SK-MEL-5 (cell line): Measurements from ENCODE around the gene CCDC148. TPM values are rescaled to one million over a fixed set of nuclear protein-coding genes. Genes with fewer than 3 reads are reported as not detected.
A peak's percentile ranks its signal among the peaks of the same experiment; 100 is the strongest.
"Not testable (repeated sequence)": the region's sequence is repeated elsewhere in the genome, so short reads cannot be mapped to it uniquely, and the experiment has no call there.

Experiments used
- DNase-seq: peaks from one replicate; pipeline ENCODE4 v3.0.0-alpha.2; 2016; ENCODE audit warnings: low read depth, low spot score
- in situ Hi-C: cut with HindIII; loops from 2 replicates; pipeline ENCODE4 v1.10.0; 2016; ENCODE audit warnings: low sequenced_read_pairs, high pct_unique_total_duplicates, low pct_unique_long_range_greater_than_20kb
- total RNA-seq: library from RNA; depleted of rRNA; stranded (reverse); fragments of >200 nt; shearing (Covaris generic); gene quantifications from 2 replicates; pipeline ENCODE4 v1.2.3, GENCODE V29; 2014

Gene CCDC148
- total RNA-seq, 1 experiment from 2014 or later: 0.13 TPM

- no peak for DNase-seq
- in situ Hi-C loops: no loop called here
Measured at GRCh38 chr2:158486970-158487325, 30.4 kb upstream of the CCDC148 start.

GRCh38 chr2:158486150-158486969 is 29.8 kb upstream of the CCDC148 start:
- DNase-seq: no peak
- in situ Hi-C loops: no loop called here

- DNase-seq: no peak
- in situ Hi-C loops: no loop called here
Measured at GRCh38 chr2:158484892-158485556, 28.5 kb upstream of the CCDC148 start.

GRCh38 chr2:158482594-158482993 is 26.0 kb upstream of the CCDC148 start:
- in situ Hi-C loops: no loop called here
- DNase-seq: no peak

GRCh38 chr2:158481116-158481515 is 24.6 kb upstream of the CCDC148 start:
- no peak for DNase-seq
- in situ Hi-C loops: no loop called here

- in situ Hi-C loops: loop anchor here (10.0 kb wide), 1 partner anchor 276 kb away; no protein-coding TSS in a partner anchor
- no peak for DNase-seq
Measured at GRCh38 chr2:158478816-158479215, 22.3 kb upstream of the CCDC148 start.

GRCh38 chr2:158478237-158478636 is 21.7 kb upstream of the CCDC148 start:
- in situ Hi-C loops: loop anchor here (10.0 kb wide), 1 partner anchor 277 kb away; no protein-coding TSS in a partner anchor
- DNase-seq: no peak

GRCh38 chr2:158477202-158477601 is 20.6 kb upstream of the CCDC148 start:
- DNase-seq: no peak
- in situ Hi-C loops: loop anchor here (10.0 kb wide), 1 partner anchor 278 kb away; no protein-coding TSS in a partner anchor

GRCh38 chr2:158474526-158475011 is 18.0 kb upstream of the CCDC148 start:
- not testable (repeated sequence) for DNase-seq
- in situ Hi-C loops: loop anchor here (10.0 kb wide), 1 partner anchor 280 kb away; no protein-coding TSS in a partner anchor

GRCh38 chr2:158473719-158474392 is 17.3 kb upstream of the CCDC148 start:
- in situ Hi-C loops: loop anchor here (10.0 kb wide), 1 partner anchor 281 kb away; no protein-coding TSS in a partner anchor
- peak; percentile 40 for DNase-seq

GRCh38 chr2:158473300-158473699 is 16.7 kb upstream of the CCDC148 start:
- DNase-seq: not testable (repeated sequence)
- in situ Hi-C loops: loop anchor here (10.0 kb wide), 1 partner anchor 282 kb away; no protein-coding TSS in a partner anchor

- in situ Hi-C loops: loop anchor here (10.0 kb wide), 1 partner anchor 282 kb away; no protein-coding TSS in a partner anchor
- DNase-seq: not testable (repeated sequence)
Measured at GRCh38 chr2:158472829-158473228, 16.3 kb upstream of the CCDC148 start.

- in situ Hi-C loops: no loop called here
- DNase-seq: no peak
Measured at GRCh38 chr2:158467248-158467647, 10.7 kb upstream of the CCDC148 start.

- peak; percentile 39 for DNase-seq
- in situ Hi-C loops: no loop called here
Measured at GRCh38 chr2:158464426-158465281, 8.1 kb upstream of the CCDC148 start.

- DNase-seq: no peak
- in situ Hi-C loops: no loop called here
Measured at GRCh38 chr2:158463496-158464095, 7.0 kb upstream of the CCDC148 start.

GRCh38 chr2:158460632-158461297 is 4.2 kb upstream of the CCDC148 start:
- DNase-seq: no peak
- in situ Hi-C loops: no loop called here
